A549 (cell line): ENCODE data around the gene ZNF808. TPM values are rescaled to one million over a fixed set of nuclear protein-coding genes. Genes with fewer than 3 reads are reported as not detected.
"Not testable (repeated sequence)": the region's sequence is repeated elsewhere in the genome, so short reads cannot be mapped to it uniquely, and the experiment has no call there.

Source experiments
- ATAC-seq, 2 experiments: fragments of 200-7000 bp in 1 of 2; fragments of >200 bp in 1 of 2; cut with Nextera tagmentation in 1 of 2; cut with Tn5 transposase in 1 of 2; 3 replicates each; pipeline versions ENCODE4 v1.8.0 to v1.9.1; 2018 to 2020; ENCODE audit warnings: mild to moderate bottlenecking in 1 of 2, moderate library complexity in 1 of 2
- CTCF ChIA-PET: fragments of 300-600 bp; sonication (Branson Sonifier 250); formaldehyde crosslinking; extraction: SDS; loops from one replicate; lab custom pipeline; 2021; ENCODE audit warnings: antibody characterized with exemption, inconsistent platforms; lab: Yijun Ruan, JAX
- POLR2A ChIA-PET: fragments of 350-600 bp; formaldehyde crosslinking; extraction: SDS; loops from one replicate; lab custom pipeline; 2021; ENCODE audit warnings: antibody characterized with exemption, inconsistent platforms; lab: Yijun Ruan, JAX
- DNase-seq, 2 experiments: peaks; one replicate each; pipeline versions ENCODE4 v3.0.0 to v3.0.0-alpha.2; 2011 to 2016; ENCODE audit warnings: low read depth in 1 of 2, low spot score in 1 of 2
- FAIRE-seq: peaks from 2 replicates; lab custom pipeline; 2011; peaks lifted over from hg19 to GRCh38; lab: Jason Lieb, UNC
- H3K27ac ChIP-seq, 2 experiments: fragments of >200 bp; sonication (Bioruptor Twin); formaldehyde crosslinking; 3 replicates each; pipeline ENCODE4 v1.5.1; 2016 to 2017
- H3K4me1 ChIP-seq: fragments of >200 bp; sonication (Bioruptor Twin); formaldehyde crosslinking; 3 replicates; pipeline ENCODE4 v1.6.1; 2016
- H3K4me2 ChIP-seq: fragments of >200 bp; sonication (Bioruptor Twin); formaldehyde crosslinking; 3 replicates; pipeline ENCODE4 v1.6.1; 2016
- H3K4me3 ChIP-seq: fragments of >200 bp; sonication (Bioruptor Twin); formaldehyde crosslinking; 3 replicates; pipeline ENCODE4 v1.5.1; 2016
- H3K9me3 ChIP-seq: fragments of >200 bp; sonication (Bioruptor Twin); formaldehyde crosslinking; 3 replicates; pipeline ENCODE4 v1.6.1; 2016
- ATOH8 ChIP-seq: fragments of 250-450 bp; sonication (Bioruptor Pico); IDR thresholded peaks from 2 replicates; pipeline ENCODE4 v1.5.0; 2020; ENCODE audit warnings: low read depth, mild to moderate bottlenecking, moderate library complexity
- CBX8 ChIP-seq: fragments of 200-600 bp; sonication (generic); IDR thresholded peaks from 2 replicates; pipeline ENCODE4 v1.6.1; 2016
- CHD4 ChIP-seq: fragments of 200-600 bp; sonication (generic); IDR thresholded peaks from 2 replicates; pipeline ENCODE4 v1.6.1; 2016; ENCODE audit warnings: antibody characterized with exemption, mild to moderate bottlenecking, borderline replicate concordance
- E2F6 ChIP-seq: IDR thresholded peaks from 2 replicates; pipeline ENCODE4 v1.6.1; 2012; ENCODE audit warnings: low read depth, borderline replicate concordance
- EHF ChIP-seq: fragments of 250-450 bp; sonication (Bioruptor Pico); IDR thresholded peaks from 2 replicates; pipeline ENCODE4 v1.5.0; 2020; ENCODE audit warnings: mild to moderate bottlenecking
- ELK1 ChIP-seq: fragments of 150-350 bp; IDR thresholded peaks from 2 replicates; pipeline ENCODE4 v1.6.1; 2014; ENCODE audit warnings: low read depth, mild to moderate bottlenecking, low read length
- EP300 ChIP-seq, 2 experiments: fragments of >200 bp; sonication (Bioruptor Twin); formaldehyde crosslinking; IDR thresholded peaks; 2 replicates in 1 of 2; 3 replicates in 1 of 2; pipeline ENCODE4 v1.6.1; 2016 to 2017
- ESRRA ChIP-seq: fragments of 150-350 bp; IDR thresholded peaks from 2 replicates; pipeline ENCODE4 v1.6.1; 2014; ENCODE audit warnings: mild to moderate bottlenecking, low read length, borderline replicate concordance
- FOXS1 ChIP-seq: fragments of 250-450 bp; sonication (Bioruptor Pico); IDR thresholded peaks from 2 replicates; pipeline ENCODE4 v1.5.0; 2020; ENCODE audit warnings: mild to moderate bottlenecking, moderate library complexity
- KDM1A ChIP-seq: fragments of 200-600 bp; sonication (generic); IDR thresholded peaks from 2 replicates; pipeline ENCODE4 v1.6.1; 2016; ENCODE audit warnings: low read depth, mild to moderate bottlenecking
- KDM5A ChIP-seq: fragments of 200-600 bp; sonication (generic); IDR thresholded peaks from 2 replicates; pipeline ENCODE4 v1.6.1; 2016; ENCODE audit warnings: antibody characterized with exemption, mild to moderate bottlenecking
- NPAS2 ChIP-seq: fragments of 250-450 bp; sonication (Bioruptor Pico); IDR thresholded peaks from 2 replicates; pipeline ENCODE4 v1.8.0; 2022; ENCODE audit warnings: mild to moderate bottlenecking, moderate library complexity, borderline replicate concordance
- POLR2AphosphoS2 ChIP-seq: conservative IDR thresholded peaks from 2 replicates; pipeline ENCODE4 v1.6.1; 2012; ENCODE audit warnings: low read length, improper control_type of control experiment, inconsistent platforms
- RARB ChIP-seq: fragments of 250-450 bp; sonication (Bioruptor Pico); IDR thresholded peaks from 2 replicates; pipeline ENCODE4 v1.8.0; 2021; ENCODE audit warnings: mild to moderate bottlenecking, moderate library complexity
- RCOR1 ChIP-seq: fragments of 150-350 bp; IDR thresholded peaks from 2 replicates; pipeline ENCODE4 v1.6.1; 2014; ENCODE audit warnings: antibody characterized with exemption, low read length, low read depth
- RFX5 ChIP-seq: fragments of 450-650 bp; IDR thresholded peaks from 2 replicates; pipeline ENCODE4 v1.7.1; 2014; ENCODE audit warnings: antibody characterized with exemption, mild to moderate bottlenecking, moderate library complexity
- RNF2 ChIP-seq: fragments of 200-600 bp; sonication (generic); IDR thresholded peaks from 2 replicates; pipeline ENCODE4 v1.6.1; 2016; ENCODE audit warnings: low read depth, mild to moderate bottlenecking, antibody characterized with exemption, moderate library complexity, borderline replicate concordance
- SMC3 ChIP-seq: fragments of >200 bp; sonication (Bioruptor Twin); formaldehyde crosslinking; IDR thresholded peaks from 3 replicates; pipeline ENCODE4 v1.6.1; 2018; ENCODE audit warnings: inconsistent platforms
- SREBF2 ChIP-seq: fragments of 450-650 bp; IDR thresholded peaks from 2 replicates; pipeline ENCODE4 v1.6.1; 2014; ENCODE audit warnings: mild to moderate bottlenecking, moderate library complexity
- ZC3H11A ChIP-seq: fragments of 450-650 bp; IDR thresholded peaks from 2 replicates; pipeline ENCODE4 v1.6.1; 2014; ENCODE audit warnings: antibody characterized with exemption, mild to moderate bottlenecking
- ZNF302 ChIP-seq: fragments of 250-450 bp; sonication (Bioruptor Pico); IDR thresholded peaks from 2 replicates; pipeline ENCODE4 v1.9.0; 2021; ENCODE audit warnings: inconsistent platforms, mild to moderate bottlenecking, moderate library complexity
- WGBS: methylation state at CpG from one replicate; pipeline ENCODE4 v1.1.6; 2017; ENCODE audit errors: missing lambda C conversion rate; 5-methylcytosine and 5-hydroxymethylcytosine counted together
- polyA plus RNA-seq, 4 experiments: library from polyadenylated mRNA; depleted of rRNA in 3 of 4; stranded (reverse); fragments of >200 nt; fragmentation: RNase III in 1 of 4; extraction: RNeasy Plus Mini Kit Qiagen cat#74134 plus additional on column Dnase treatment in 1 of 4; gene quantifications; 2 replicates in 3 of 4; 3 replicates in 1 of 4; pipeline ENCODE4 v1.2.3, GENCODE V29; 2011 to 2017
- TF ChIP-seq, protein P1 (sequence below): IDR thresholded peaks from 2 replicates; pipeline ENCODE4 v1.6.1; 2012
- TF ChIP-seq, protein P2 (sequence below): IDR thresholded peaks from 2 replicates; pipeline ENCODE4 v1.6.1; 2012

ZNF808 gene
- polyA plus RNA-seq, 2 of the 4 experiments (the other 2 are of a cell fraction): 0.22 to 0.45 TPM

DNA sequence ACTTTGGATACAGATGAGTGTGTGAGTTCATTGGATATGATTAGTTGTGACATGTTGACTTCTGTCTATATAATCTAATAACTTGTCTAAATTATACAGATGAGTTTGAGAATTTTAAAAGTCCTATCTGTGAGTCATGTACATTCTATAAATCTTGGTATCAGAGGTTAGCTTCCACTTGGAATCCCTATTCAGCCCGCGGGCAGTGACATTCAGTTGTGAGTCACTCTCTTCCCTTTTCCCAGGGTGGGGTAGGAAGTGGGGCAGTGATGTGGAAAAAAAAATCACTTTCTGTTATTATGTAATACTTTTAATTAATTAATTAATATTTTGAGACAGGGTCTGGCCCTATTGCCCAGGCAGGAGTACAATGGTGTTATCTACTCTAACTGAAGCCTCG is 33.0 kb upstream of the ZNF808 start:
- H3K4me1 ChIP-seq: no peaks in the 10 kb centered on the region
- ATAC-seq (no peak), FAIRE-seq (no peak), DNase-seq (no peak)
- WGBS: 60% methylated on average over 3 of the region's 3 CpGs
- ChIA-PET POLR2A (no interaction called here), CTCF (interaction anchor here (0.6 kb wide), 1 partner anchor 116 kb away, joined by 3 read pairs; no protein-coding TSS in a partner anchor)
- peaks cover 54% of the 10 kb centered on the region; the same call in 2 of the 3 replicates for H3K9me3 ChIP-seq
- no peak overlapping the region for H3K4me3 ChIP-seq
- H3K4me2 ChIP-seq: no peak overlapping the region
- no peak overlapping the region for H3K27ac ChIP-seq
- TF ChIP-seq ZNF302 (no peak), RNF2 (no peak), ZC3H11A (no peak), EHF (CRISPR knock-in tag) (no peak), SMC3 (no peak), EP300 (IDR thresholded peaks at IDR 0.05) (no peak), CBX8 (no peak), POLR2AphosphoS2 (no peak), RFX5 (no peak), E2F6 (no peak), KDM1A (no peak), RCOR1 (no peak), NPAS2 (CRISPR knock-in tag) (no peak), ATOH8 (CRISPR knock-in tag) (no peak), KDM5A (no peak), RARB (CRISPR knock-in tag) (no peak)
- TF ChIP-seq, protein P1, sequence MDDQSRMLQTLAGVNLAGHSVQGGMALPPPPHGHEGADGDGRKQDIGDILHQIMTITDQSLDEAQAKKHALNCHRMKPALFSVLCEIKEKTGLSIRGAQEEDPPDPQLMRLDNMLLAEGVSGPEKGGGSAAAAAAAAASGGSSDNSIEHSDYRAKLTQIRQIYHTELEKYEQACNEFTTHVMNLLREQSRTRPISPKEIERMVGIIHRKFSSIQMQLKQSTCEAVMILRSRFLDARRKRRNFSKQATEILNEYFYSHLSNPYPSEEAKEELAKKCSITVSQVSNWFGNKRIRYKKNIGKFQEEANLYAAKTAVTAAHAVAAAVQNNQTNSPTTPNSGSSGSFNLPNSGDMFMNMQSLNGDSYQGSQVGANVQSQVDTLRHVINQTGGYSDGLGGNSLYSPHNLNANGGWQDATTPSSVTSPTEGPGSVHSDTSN: no peak

DNA sequence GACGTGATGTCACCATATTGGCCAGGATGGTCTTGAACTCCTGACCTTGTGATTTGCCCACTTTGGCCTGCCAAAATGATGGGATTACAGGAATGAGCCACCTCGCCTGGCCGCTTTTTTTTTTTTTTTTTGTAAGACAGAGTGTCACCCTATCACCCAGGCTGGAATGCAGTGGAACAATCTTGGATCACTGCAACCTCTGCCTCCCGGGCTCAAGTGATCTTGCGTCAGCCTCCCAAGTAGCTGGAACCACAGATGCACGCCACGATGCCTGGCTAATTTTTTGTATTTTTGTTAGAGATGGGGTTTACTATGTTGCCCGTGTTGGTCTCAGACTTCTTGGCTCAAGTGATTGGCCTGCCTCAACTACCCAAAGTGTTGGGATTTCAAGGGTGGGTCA is 28.9 kb upstream of the ZNF808 start:
- POLR2A ChIA-PET: interaction anchor here (0.7 kb wide), 1 partner anchor 47 kb away, joined by 5 read pairs; no protein-coding TSS in a partner anchor
- no peak overlapping the region for H3K4me3 ChIP-seq
- no peak for TF ChIP-seq ESRRA
- TF ChIP-seq, protein P2, sequence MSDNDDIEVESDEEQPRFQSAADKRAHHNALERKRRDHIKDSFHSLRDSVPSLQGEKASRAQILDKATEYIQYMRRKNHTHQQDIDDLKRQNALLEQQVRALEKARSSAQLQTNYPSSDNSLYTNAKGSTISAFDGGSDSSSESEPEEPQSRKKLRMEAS: no peak
- TF ChIP-seq CHD4: no peak
- no peak for TF ChIP-seq FOXS1
- no peak for TF ChIP-seq CBX8
- TF ChIP-seq ZC3H11A: no peak
- TF ChIP-seq RARB (CRISPR knock-in tag): no peak
- TF ChIP-seq SREBF2: no peak
- no peak for TF ChIP-seq ELK1
- ATAC-seq: no peak
- 20% methylated on average over 8 of the region's 8 CpGs for WGBS
- no peak overlapping the region for H3K27ac ChIP-seq
- no peaks in the 10 kb centered on the region for H3K4me1 ChIP-seq
- no peak overlapping the region for H3K4me2 ChIP-seq
- H3K9me3 ChIP-seq: peaks cover 51% of the 10 kb centered on the region
- CTCF ChIA-PET: no interaction called here
- DNase-seq: no peak
- FAIRE-seq: no peak

DNA sequence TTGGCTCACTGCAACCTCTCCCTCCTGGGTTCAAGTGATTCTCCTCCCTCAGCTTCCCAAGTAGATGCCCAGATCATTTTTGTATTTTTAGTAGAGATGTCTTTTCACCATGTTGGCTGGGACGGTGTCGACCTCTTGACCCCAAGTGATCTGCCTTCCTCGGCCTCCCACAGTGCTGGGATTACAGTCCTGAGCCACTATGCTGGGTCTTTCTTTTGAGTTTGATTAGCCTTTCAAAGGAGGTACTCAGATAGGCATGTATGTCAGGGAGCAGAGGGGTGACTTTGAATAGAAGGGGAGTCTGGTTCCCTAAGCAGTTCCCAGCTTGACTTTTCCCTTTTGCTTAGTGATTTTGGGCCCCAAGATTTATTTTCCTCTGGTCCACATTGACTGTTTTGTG is 27.0 kb upstream of the ZNF808 start:
- H3K4me1 ChIP-seq, H3K4me2 ChIP-seq, DNase-seq, FAIRE-seq, CTCF ChIA-PET, H3K27ac ChIP-seq, ATAC-seq, POLR2A ChIA-PET, H3K4me3 ChIP-seq: not testable (repeated sequence)
- peaks cover 46% of the 10 kb centered on the region for H3K9me3 ChIP-seq
- 2% methylated on average over 3 of the region's 3 CpGs for WGBS

- FAIRE-seq, H3K27ac ChIP-seq, POLR2A ChIA-PET, H3K4me1 ChIP-seq, H3K4me3 ChIP-seq, DNase-seq, ATAC-seq, CTCF ChIA-PET, H3K4me2 ChIP-seq: not testable (repeated sequence)
- peaks cover 52% of the 10 kb centered on the region for H3K9me3 ChIP-seq
- WGBS: 22% methylated on average over 10 of the region's 12 CpGs
Measured at GRCh38 chr19:52500991-52501390, 26.5 kb upstream of the ZNF808 start.
